22Rv1 (cell line): Measurements from ENCODE around the gene PRX.

Experiments
- CTCF ChIP-seq: fragments of 450-650 bp; IDR thresholded peaks from 2 replicates; pipeline ENCODE4 v1.5.1; 2017; ENCODE audit warnings: mild to moderate bottlenecking
- ZFX ChIP-seq: fragments of 450-650 bp; IDR thresholded peaks from 2 replicates; pipeline ENCODE4 v1.6.1; 2017; ENCODE audit warnings: antibody characterized with exemption, borderline replicate concordance

GRCh38 chr19:40403262-40403984, 9.8 kb downstream of the PRX start:
- TF ChIP-seq CTCF (0 out of 2 replicates have a peak, but pooled peaks have one; percentile 6), ZFX (no peak)
